HG03196 (cell line): ENCODE data around the gene ADM.

Experiments
- ATAC-seq: cut with Tn5 transposase; IDR thresholded peaks from one replicate; pipeline ENCODE4 v1.9.1; 2021; ENCODE audit not compliant: unreplicated experiment

ADM gene

DNA sequence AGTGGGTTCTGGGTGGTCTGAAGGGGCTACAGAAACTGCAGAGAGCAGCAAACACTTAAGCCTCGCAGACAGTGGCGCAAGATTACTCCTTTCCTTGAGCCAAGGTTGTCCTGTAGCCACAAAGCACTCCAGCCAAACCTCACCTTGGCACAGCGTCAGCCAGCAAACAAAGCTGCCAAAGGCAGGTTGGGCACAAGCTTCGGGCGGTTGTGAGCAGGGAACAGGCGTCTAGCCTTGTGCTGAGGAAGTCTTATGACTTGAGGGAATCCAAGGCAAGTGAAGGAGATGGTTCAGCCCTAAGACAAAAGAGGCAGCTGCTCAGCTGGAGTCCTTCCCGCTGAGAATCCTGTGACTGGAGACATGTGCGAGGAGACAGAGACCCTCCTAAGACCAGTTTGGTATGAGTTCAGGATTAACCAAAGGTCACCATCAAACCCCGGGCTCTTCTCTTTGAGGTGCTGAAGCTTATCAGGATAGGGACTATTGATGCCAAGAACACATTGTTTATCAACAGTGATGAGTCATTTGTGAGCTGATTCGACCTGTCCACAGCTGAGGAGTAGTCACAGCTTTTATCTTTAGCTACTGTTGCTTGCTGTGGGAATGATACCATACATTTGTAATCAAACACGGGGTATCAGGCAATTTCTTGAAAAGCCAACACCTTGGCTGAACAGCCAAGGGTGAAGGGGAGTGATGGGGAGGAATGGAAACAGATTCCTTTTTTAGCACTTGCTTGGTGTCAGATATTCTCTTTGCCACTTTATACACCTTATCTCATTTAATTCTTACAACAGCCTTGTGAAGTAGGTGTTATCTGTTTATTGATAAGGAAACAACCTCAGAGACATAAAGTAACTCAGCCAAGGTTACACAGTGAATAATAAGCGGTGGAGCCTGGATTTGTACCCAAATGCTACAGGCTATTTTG is 4.6 kb downstream of the ADM start:
- no peak for ATAC-seq

DNA sequence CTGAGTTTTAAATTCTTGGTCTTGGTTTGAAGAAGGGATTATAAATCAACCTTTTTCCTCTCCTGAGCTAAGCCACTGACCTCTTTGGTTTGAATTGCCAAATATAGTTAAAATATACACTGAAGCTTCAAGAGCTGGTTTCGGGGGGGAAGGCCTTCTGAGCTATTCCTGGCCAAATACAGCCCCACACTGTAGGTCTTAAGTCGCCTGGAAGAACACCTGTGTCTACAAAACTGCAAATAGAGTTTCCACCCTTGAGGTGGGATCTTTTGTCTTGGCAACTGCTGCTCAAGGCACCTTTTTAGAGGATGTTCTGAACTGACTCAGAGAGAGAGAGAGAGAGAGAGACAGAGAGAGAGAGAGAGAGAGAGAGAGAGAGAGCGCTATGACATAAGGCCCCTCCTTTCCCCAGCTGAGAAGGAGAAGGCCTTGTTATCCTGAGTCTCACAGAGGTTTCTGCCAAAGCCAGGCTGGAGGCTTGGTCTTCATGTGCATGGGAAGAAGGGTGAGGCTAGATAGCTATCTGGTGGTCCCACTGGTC is 5.5 kb downstream of the ADM start:
- no peak for ATAC-seq

DNA sequence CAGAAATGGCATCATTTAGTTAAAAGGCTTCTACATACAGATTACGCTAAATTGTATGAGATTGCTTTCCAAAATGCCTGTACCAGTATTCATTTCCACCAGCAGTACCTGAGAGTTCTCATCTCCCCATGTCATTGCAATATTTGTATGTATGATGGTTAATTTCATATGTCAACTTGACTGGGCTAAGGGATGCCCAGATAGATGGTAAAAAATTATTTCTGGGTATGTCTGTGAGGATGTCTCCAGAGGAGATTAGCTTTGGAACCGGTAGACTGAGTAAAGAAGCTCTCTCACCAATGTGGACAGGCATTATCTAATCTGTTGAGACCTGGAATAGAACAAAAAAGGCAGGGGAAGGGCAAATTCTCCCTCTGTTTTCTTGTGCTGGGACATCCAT is 6.9 kb downstream of the ADM start:
- no peak for ATAC-seq

DNA sequence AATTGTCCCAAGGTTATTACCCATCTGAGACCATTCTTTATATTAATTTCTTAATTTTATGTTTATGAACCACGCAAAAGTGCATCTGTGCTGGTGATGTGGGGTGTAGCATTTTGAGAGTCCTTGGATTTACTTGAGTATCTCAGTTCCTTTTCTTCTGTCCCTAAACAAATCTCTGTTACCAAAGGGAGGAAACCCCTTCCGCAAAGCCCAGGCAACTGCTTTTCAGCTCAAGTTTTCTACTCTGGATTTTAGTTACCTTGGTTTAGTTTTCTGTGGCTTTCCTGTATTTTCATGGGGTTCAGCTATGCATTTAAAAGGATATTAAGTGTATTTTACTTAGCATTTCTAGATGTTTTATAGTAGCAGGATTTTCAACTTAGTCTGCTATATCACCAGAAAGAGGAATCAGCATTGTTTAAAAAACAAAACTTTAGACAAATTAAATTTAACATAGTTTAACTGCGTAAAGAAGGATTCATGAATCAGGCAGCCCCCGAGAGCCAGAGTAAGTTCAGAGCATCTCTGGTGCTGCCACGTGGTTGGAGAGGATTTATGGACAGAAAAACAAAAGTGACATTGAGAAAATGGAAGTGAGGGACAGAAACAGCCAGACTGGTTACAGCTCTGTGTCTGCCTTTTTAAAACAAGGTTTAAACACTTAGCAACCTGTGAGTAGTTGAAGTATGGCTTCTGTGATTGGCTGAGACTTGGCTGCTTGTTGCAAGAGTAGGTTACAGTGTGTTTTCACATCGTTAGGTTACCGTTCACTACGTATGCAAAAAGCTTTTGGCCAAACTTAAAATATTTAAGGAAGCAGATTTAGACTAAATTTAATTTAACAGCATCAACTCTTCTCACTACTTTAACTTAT is 9.6 kb downstream of the ADM start:
- peak; percentile 55 for ATAC-seq

DNA sequence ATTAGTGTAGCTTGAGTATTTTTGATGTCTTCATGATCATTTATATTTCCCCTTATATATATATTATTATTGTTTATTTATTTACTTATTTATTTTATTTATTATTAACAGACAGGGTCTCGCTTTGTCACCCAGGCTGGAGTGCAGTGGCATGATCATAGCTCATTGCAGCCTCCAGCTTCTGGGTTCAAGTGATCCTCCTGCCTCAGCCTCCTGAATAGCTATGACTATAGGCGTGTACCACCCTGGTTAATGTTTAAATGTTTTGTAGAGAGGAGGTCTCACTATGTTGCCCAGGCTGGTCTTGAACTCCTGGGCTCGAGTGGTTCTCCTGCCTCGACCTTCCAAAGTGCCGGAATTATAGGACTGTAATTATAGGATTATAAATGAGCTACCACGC is 10.2 kb downstream of the ADM start:
- ATAC-seq = no peak

DNA sequence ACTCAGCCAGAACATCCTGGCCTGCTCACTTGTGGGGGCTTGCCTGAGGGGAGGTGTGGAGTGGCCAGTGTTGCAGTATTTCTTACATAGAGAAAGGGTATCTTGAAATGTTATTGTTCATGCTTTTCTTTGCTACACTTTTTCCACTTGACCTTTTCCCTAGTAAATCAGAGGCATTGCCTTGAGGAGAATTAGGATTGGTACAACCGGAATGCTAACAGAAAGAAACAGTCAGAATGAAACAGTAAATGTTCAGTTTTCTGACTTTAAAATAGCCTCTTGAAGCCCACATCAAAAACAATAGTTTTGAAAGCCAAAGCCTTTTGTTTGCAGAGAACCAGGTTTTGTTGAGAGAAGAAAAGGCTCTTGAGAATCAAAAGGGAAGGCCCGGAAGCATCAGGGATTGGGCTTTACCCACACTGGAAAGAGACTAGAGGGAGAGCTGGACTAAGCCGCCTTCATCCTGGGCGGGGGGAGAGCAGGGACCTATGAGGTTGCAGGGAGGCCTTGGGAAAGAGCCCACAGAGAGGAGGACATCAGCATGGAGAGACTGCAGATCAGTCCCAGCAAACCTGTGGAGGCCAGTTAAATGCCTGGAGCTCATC is 12.4 kb downstream of the ADM start:
- ATAC-seq = peak; percentile 12

DNA sequence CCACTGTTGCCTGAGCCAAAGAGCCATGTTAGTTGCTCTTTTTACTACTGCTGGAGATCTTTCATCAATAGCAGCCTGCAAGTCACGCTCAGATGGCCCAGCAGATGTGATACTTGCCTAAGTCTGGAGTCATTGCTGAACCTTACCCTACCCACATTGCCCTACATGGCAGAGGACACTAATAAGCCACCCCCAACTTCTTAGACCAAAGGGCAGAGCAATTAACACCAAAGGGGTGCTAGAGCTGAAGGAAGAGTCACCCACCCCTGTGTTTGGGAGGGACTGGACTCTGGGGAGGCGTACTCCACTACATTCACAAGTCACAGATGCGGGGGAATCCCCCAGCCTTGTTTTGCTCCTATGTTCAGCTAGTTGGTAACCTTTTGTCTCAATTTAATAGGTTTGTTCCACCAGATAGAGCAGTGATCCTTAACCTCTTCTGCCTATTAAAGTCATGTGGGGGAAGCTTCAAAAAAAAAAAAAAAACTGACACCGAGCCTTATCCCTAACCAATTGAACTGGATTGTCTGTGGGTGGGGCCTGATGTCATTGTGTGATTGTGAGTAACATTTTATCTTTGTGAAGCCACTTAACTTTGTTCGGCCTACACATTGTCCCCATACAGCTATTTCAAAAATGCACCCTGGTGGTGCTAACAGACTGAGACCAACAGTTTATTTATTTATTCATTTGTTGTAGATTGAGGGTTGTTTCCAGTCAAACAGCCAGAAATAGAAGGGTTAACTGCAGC is 13.1 kb downstream of the ADM start:
- peak; percentile 65 for ATAC-seq

DNA sequence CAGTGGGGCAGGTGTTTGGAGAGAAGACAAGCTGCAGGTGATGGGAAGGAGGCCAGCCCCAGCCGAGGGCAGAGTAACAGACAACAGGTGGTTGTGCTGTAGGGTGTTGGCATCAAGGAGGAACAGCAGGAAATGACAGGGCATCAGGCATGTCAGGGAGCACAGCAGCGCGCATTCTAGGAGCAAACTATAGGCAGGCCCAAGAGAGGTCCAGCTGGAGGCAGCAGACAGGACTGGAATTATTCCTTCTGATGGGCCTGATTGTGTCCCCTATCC is 13.6 kb downstream of the ADM start:
- no peak for ATAC-seq

DNA sequence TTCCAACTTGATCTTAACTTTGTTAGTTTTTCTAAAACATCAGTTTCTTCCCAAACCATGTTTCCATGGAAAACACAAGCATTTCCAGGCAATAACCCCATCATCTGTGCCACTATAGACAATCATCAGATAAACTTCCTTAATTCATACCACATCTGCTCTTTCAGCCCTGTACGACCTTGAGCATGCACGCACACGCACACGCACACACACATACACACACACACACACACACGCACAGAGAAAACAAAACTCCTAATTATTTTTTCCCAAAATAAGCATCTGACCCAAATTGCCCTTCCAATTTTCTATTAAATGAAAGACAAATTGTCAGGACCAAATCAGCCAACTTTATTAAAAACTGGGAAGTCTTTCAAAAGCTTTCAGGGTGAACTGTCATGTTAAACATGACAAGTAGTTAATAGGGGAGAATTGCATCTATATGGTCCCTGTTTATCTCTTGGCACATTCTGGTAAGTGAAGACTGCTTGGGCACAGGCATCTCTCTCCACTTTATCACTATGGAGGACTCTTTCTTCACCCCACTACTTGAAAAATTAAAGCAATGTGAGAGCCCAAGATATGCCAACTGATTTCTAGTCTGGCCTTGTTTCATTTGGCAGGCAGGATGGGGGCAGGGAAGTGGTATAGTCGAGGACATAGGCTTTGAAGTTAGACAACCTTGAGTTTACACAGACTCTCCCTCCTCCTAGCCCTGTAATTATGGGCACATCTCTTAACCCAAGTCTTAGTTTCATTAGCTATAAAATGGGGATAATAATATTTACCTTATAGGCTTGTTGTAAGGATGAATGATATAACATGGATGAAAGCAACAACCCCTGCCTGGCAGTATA is 15.1 kb downstream of the ADM start:
- ATAC-seq = no peak

DNA sequence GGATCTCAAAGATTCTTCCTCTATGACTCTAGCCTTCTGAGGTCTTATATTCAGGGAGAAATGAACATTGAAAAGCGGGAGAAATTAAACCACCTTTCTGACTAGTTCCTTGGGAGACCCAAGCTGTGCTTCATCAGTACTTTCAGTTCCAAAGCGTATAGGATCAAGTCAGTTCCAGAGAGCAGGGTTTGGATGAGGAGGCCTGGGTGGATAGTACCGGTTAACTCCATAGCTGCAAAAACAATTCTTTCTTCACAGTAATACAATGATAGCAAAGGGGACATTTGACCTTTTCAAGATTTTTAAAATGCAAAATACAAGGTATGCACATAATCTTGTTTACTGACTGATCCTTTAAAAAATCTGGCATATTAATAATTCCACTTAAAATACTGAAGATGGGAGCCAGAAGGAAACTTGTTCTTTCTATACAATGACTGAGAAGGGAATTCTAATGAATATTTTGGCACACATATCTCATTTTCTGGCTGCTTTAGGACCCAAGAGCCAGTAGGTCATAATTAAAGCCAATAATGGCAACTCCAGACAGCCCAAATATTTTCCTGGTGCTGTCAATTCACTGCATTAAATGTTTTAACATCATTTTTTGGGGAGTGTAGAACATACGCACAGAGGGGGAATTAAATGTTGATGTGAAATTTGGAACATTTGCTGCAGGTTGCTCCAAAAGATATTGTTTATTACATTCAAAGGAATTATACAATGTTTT is 16.0 kb downstream of the ADM start:
- no peak for ATAC-seq

DNA sequence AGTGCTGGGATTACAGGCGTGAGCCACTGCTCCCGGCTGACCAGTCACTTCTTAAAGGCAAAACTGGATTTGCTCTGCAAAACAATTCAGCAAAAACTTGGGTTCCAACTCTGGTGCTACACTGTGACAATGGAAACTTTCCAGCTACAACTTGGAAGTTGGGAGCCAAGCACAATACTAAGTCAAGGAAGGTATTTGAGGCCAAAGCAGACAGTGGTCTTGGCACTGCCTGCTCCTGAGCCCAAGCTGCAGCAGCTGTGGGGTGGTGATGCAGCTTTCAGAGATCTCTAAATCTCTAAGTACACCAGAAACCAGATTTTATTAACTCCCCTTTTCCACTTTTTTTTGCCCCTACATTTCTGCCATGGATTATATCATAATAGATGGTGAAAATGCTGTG is 17.5 kb downstream of the ADM start:
- ATAC-seq = no peak

DNA sequence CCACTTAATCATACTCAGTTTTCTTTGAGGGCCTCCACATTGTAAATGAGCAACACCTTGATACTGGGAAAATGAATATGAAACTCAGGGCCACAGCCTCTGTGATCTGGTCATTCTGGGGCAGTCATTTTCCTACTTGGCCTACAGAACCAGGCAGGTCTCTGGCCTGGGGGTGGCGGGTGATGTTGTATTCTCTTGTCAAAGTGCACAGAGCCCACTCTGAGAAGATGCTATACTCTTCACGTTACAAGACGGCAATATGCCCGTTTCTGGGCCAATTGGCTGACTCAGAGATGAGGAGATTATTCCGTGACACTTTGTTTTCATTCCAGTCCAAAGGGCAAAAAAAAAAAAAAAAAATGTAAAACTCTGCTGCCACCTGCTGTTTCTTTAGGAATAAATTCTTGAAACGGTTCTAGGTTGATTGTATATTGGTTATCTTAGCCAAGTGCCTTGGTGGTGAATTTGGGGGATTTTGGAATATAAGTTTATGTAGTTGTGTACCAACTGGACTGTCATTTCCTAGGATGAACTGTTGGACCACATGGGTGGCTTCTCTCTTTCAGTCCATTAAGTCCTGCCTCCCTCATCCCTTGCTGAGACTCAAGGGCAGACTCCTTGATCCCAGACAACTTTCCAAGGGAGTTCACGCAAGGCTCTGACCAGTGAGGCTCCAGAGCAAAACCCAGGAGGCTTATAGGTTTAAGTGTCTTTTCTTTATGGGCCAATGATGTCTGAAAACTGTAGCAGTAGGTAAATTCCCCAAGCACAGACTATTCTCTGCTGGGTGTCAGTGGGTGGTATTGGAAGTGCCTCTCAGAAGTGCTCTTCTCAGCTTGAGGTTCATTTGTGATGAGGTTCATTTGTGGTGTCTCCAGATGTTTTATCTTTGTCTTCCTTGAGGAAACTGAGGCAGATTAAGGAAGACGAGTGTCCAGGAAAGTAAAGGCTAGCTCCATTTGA is 18.2 kb downstream of the ADM start:
- ATAC-seq = no peak

DNA sequence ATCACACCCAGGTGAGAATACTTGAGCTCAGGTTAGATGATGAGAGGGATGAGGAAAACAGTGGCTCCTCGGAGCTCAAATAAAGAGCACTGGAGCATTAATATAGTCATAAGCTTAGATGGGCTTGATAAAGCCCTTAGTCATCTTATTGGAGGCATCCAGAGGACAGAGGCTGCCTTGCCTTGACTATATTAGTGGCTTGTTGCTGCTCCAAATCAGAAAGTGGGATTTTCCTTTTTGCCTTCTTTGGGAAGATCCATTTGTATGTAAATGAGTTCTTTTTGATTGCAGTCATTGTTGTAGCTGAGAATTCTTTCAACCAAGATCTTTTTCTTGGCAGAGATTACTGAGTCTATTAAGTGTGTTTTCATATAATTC is 18.9 kb downstream of the ADM start:
- ATAC-seq = no peak

DNA sequence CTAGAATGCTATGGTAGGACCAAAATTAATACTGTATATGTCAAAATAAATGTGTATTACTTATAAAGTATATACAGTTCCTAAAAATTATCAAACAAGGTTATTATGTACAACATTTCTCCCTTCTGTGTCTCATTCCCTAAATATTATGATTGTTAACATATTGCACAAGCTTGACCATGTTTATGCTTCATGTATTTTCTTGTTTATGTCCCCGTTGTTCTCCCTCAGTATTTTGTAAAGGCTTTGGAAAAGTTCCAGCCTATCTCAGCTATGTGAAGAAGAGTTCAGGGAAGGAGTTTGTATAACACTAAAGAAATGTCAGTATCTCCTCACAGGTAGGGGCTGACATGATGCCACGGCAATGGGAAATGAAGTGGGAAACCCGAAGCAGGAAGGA is 19.6 kb downstream of the ADM start:
- ATAC-seq = no peak

DNA sequence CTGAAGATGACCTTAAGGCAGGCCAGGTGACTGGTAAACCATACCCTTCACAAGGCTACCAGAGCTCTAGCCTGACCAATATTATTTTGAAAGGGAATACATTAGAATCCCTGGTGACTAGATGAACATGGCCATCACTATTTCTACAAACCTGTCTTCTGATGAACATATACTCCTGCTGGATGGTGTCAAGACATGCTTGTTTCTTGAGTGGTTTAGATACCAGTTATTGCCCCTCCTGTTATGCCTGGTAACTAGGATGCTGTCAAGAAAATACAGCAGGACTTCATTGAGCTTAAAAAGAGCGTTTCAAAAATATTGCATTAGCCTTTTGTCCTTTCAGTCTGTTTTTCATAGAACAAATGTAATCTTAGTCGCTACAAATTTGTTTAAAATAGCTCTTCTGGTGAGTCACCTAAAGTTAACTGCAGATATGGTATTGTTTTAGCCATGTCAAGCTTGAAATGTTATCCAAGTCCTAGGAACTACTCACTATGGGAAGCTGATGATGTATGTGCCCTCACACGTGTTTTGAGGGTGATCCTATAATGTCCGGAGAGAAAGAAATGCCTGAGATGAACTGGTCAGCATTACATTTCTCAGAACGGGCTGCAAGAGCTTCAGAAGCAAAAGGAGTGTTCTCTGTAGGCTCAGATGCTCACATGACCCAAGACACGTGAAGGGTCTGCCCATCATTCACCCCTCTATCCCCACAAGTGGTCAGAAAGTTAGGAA is 20.6 kb downstream of the ADM start:
- ATAC-seq = no peak

DNA sequence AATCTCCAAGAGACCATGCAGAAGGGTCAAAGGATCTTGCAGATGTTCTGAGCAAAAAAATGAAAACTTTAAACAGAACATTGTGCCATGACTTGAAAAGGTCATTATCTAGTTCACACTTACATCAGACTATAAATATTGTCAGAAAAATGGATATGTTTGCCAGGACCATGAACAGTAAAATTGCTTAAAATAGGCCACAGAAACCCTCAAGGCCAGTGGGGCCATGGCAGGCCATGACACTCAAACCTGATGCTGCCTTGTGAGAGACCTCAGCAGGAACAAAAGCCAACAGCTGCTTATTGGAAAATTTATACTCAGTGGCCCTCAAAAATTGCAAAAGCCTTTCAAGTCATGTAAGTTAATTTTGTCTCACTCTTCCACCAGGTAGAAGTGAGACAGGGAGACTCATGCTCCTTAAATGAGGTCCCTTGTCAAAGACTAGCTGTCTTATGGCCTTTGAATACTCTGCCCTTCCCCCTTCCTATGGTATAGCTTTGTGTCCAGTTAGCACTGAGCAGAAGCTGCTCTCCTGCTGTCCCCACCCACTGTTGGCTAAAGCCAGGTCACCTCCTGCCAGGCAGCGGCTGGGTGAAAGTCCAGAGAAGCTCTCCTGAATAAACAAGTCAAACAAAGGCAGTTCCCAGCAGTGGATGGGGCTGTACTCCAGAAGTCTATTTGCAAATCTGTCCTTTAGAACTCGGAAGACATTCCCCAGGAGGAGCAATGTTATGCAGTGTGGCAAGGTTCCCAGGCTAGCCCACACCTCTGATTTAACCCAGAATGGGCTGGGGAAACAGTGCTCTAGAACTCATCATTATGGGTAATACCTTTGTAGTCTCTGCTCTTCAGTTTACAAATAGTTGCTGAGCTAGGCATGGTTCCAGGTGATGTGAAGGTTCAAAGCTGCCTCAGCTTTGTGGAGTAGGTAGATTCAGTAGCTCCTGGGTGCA is 21.4 kb downstream of the ADM start:
- ATAC-seq = no peak
